CD14-positive monocyte (primary cell): Measurements from ENCODE around the gene HM13. TPM values are rescaled to one million over a fixed set of nuclear protein-coding genes. Genes with fewer than 3 reads are reported as not detected.

Experiments
- DNase-seq, 3 donors: peaks; one replicate each; pipeline ENCODE4 v3.0.0-alpha.2; 2011 to 2022
- H2AFZ ChIP-seq: 2 replicates; pipeline ENCODE4 v1.6.0; 2012; ENCODE audit warnings: mild to moderate bottlenecking, low read depth, low read length, inconsistent platforms; ENCODE audit not compliant: insufficient read depth, poor library complexity, severe bottlenecking
- H3K27ac ChIP-seq, 2 donors: 1 replicate in 1 of 2; 2 replicates in 1 of 2; pipeline ENCODE4 v1.5.1; 2012 to 2013; ENCODE audit warnings: low read length in 2 of 2, control low read depth in 1 of 2, inconsistent platforms in 1 of 2, low read depth in 1 of 2, mild to moderate bottlenecking in 1 of 2
- H3K27me3 ChIP-seq, 2 donors: one replicate each; pipeline versions ENCODE4 v1.6.0 to v1.6.1; 2011 to 2013; ENCODE audit warnings: low read length in 2 of 2; ENCODE audit not compliant: control insufficient read depth in 2 of 2, insufficient read depth in 2 of 2
- H3K36me3 ChIP-seq, 2 donors: replicated peaks in 1 of 2; 1 replicate in 1 of 2; 2 replicates in 1 of 2; pipeline versions ENCODE4 v1.5.1 to v1.6.1; 2012 to 2013; ENCODE audit warnings: low read length in 2 of 2, control low read depth in 1 of 2, inconsistent platforms in 1 of 2, mild to moderate bottlenecking in 1 of 2; ENCODE audit not compliant: insufficient read depth in 2 of 2, control insufficient read depth in 1 of 2
- H3K4me1 ChIP-seq, 2 donors: 1 replicate in 1 of 2; 2 replicates in 1 of 2; pipeline versions ENCODE4 v1.5.1 to v1.6.1; 2012 to 2013; ENCODE audit warnings: low read length in 2 of 2, control low read depth in 1 of 2, inconsistent platforms in 1 of 2, mild to moderate bottlenecking in 1 of 2, moderate library complexity in 1 of 2; ENCODE audit not compliant: insufficient read depth in 2 of 2, control insufficient read depth in 1 of 2
- H3K4me2 ChIP-seq: replicated peaks from 2 replicates; pipeline ENCODE3; 2012; ENCODE audit warnings: low read length, moderate library complexity, mild to moderate bottlenecking; ENCODE audit not compliant: poor library complexity, severe bottlenecking; ENCODE audit errors: extremely low read depth
- H3K4me3 ChIP-seq, 3 experiments: fragments of 200-600 bp in 1 of 3; sonication (generic) in 1 of 3; replicated peaks in 1 of 3; 1 replicate in 2 of 3; 2 replicates in 1 of 3; pipeline ENCODE4 v1.5.1; 2011 to 2013; ENCODE audit warnings: low read length in 3 of 3, mild to moderate bottlenecking in 3 of 3, control low read depth in 2 of 3, low read depth in 2 of 3, inconsistent platforms in 1 of 3, moderate library complexity in 1 of 3
- H3K79me2 ChIP-seq: 2 replicates; pipeline ENCODE4 v1.6.0; 2012; ENCODE audit warnings: mild to moderate bottlenecking, control low read depth, inconsistent platforms, low read length, moderate library complexity; ENCODE audit not compliant: insufficient read depth
- H3K9ac ChIP-seq: 2 replicates; pipeline ENCODE4 v1.6.0; 2017; ENCODE audit warnings: low read length, mild to moderate bottlenecking; ENCODE audit not compliant: insufficient read depth, poor library complexity, severe bottlenecking
- H3K9me3 ChIP-seq, 2 donors: replicated peaks in 1 of 2; 1 replicate in 1 of 2; 2 replicates in 1 of 2; pipeline versions ENCODE4 v1.5.1 to v1.6.1; 2012 to 2013; ENCODE audit warnings: low read length in 2 of 2, control low read depth in 1 of 2; ENCODE audit not compliant: control insufficient read depth in 1 of 2, insufficient read depth in 1 of 2
- H4K20me1 ChIP-seq: 2 replicates; pipeline ENCODE4 v1.6.0; 2012; ENCODE audit warnings: mild to moderate bottlenecking, low read length, control low read depth, moderate library complexity; ENCODE audit not compliant: insufficient read depth
- H3K27ac Mint-ChIP-seq, 7 donors: one replicate each; pipeline ENCODE4 v1.8.0; 2020; ENCODE audit warnings: mild to moderate bottlenecking in 7 of 7, mixed read lengths in 7 of 7, moderate library complexity in 6 of 7, inconsistent platforms in 2 of 7
- H3K27me3 Mint-ChIP-seq, 3 donors: one replicate each; pipeline ENCODE4 v1.8.0; 2021 to 2022; ENCODE audit warnings: low read depth in 3 of 3, mild to moderate bottlenecking in 3 of 3, mixed read lengths in 3 of 3, moderate library complexity in 3 of 3, inconsistent platforms in 1 of 3
- H3K36me3 Mint-ChIP-seq, 2 donors: one replicate each; pipeline ENCODE4 v1.8.0; 2020; ENCODE audit warnings: mixed read lengths in 2 of 2, inconsistent platforms in 1 of 2, mild to moderate bottlenecking in 1 of 2
- H3K4me1 Mint-ChIP-seq: one replicate; pipeline ENCODE4 v1.8.0; 2020; ENCODE audit warnings: mild to moderate bottlenecking, mixed read lengths
- H3K4me3 Mint-ChIP-seq, 2 donors: one replicate each; pipeline ENCODE4 v1.8.0; 2020; ENCODE audit warnings: mild to moderate bottlenecking in 2 of 2, mixed read lengths in 2 of 2, moderate library complexity in 1 of 2
- H3K9me3 Mint-ChIP-seq, 7 donors: one replicate each; pipeline ENCODE4 v1.8.0; 2020 to 2022; ENCODE audit warnings: mixed read lengths in 7 of 7, mild to moderate bottlenecking in 6 of 7, moderate library complexity in 6 of 7, inconsistent platforms in 2 of 7
- WGBS: methylation state at CpG from one replicate; pipeline ENCODE4 v1.1.5; 2013; ENCODE audit warnings: missing lambda C conversion rate; ENCODE audit not compliant: insufficient coverage; 5-methylcytosine and 5-hydroxymethylcytosine counted together
- intact Hi-C, 2 donors: fragments of 100-400 bp; cut with micrococcal nuclease; formaldehyde crosslinking; loops; one replicate each; pipeline versions ENCODE4 v1.15.0 to v1.15.1; 2023
- polyA plus RNA-seq, 3 donors: library from polyadenylated mRNA; depleted of rRNA in 1 of 3; unstranded in 2 of 3; stranded (reverse) in 1 of 3; fragments of 300-500 nt in 2 of 3; fragments of >200 nt in 1 of 3; fragmentation: Illumina TruSeq in 2 of 3; gene quantifications; 1 replicate in 2 of 3; 2 replicates in 1 of 3; pipeline ENCODE4 v1.2.3, GENCODE V29; 2012 to 2021
- TF ChIP-seq, protein P1 (sequence below): fragments of 200-600 bp; IDR thresholded peaks from one replicate; pipeline ENCODE4 v1.8.0; 2022; ENCODE audit warnings: antibody characterized with exemption, mild to moderate bottlenecking

The HM13 gene
- polyA plus RNA-seq, 3 donors = 199 to 329 (median 320) TPM

DNA sequence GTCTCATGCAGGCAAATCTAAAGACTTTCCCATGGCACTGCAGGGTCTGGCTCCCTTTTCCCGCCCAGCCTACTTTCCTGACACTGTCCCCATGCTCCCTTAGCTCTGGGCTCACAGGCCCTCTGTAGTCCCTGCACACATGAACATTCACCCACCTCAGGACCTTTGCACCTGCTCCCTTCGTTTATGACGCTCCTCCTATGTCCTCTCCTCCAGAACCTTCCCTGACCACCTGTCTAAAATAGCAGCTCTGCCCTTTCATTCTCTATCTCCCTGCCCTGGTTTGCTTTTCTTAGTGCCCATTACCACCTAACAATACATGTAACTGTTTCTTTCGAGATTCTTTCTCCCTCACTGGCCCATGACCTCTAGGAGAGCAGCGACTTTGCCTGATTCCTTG, 22.3 kb downstream of the HM13 start:
- peaks cover 86 to 100% of the 10 kb centered on the region in 2 donors for H3K36me3 Mint-ChIP-seq
- H3K27me3 Mint-ChIP-seq = no peaks in the 10 kb centered on the region

GRCh38 chr20:31537116-31537871, 23.1 kb downstream of the HM13 start:
- peaks cover 82 to 100% of the 10 kb centered on the region in 2 donors for H3K36me3 ChIP-seq
- peaks cover 91% of the 10 kb centered on the region for H3K79me2 ChIP-seq
- Mint-ChIP-seq H3K4me3 (no peak overlapping the region), H3K27me3 (no peaks in the 10 kb centered on the region), H3K9me3 (no peaks in the 10 kb centered on the region), H3K4me1 (peaks cover 31% of the 10 kb centered on the region), H3K27ac (peak overlapping the region; percentile 47 to 89 (median 85)), H3K36me3 (peaks cover 83 to 98% of the 10 kb centered on the region in 2 donors)
- no peak for DNase-seq
- no peaks in the 10 kb centered on the region for H3K9me3 ChIP-seq
- H3K9ac ChIP-seq = no peak overlapping the region
- H3K4me3 ChIP-seq = no peak overlapping the region
- H4K20me1 ChIP-seq = peaks cover 99% of the 10 kb centered on the region
- TF ChIP-seq, protein P1, sequence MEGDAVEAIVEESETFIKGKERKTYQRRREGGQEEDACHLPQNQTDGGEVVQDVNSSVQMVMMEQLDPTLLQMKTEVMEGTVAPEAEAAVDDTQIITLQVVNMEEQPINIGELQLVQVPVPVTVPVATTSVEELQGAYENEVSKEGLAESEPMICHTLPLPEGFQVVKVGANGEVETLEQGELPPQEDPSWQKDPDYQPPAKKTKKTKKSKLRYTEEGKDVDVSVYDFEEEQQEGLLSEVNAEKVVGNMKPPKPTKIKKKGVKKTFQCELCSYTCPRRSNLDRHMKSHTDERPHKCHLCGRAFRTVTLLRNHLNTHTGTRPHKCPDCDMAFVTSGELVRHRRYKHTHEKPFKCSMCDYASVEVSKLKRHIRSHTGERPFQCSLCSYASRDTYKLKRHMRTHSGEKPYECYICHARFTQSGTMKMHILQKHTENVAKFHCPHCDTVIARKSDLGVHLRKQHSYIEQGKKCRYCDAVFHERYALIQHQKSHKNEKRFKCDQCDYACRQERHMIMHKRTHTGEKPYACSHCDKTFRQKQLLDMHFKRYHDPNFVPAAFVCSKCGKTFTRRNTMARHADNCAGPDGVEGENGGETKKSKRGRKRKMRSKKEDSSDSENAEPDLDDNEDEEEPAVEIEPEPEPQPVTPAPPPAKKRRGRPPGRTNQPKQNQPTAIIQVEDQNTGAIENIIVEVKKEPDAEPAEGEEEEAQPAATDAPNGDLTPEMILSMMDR = no peak
- no peak overlapping the region for H3K4me2 ChIP-seq
- no peaks in the 10 kb centered on the region for H3K27me3 ChIP-seq
- H3K4me1 ChIP-seq = peaks cover 28 to 37% of the 10 kb centered on the region in 2 donors
- intact Hi-C loops = no loop called here
- WGBS = 67% methylated on average over 3 of the region's 8 CpGs
- H3K27ac ChIP-seq = peak overlapping the region; percentile 4 to 79
- no peak overlapping the region for H2AFZ ChIP-seq

More for the DNA sequence above, 22.3 kb downstream of the HM13 start:
- Histone ChIP-seq H2AFZ (no peak overlapping the region), H3K27ac (peak overlapping the region in 1 of 2 donors; percentile 79), H4K20me1 (peaks cover 99% of the 10 kb centered on the region), H3K4me2 (no peak overlapping the region), H3K9me3 (no peaks in the 10 kb centered on the region), H3K4me3 (no peak overlapping the region), H3K36me3 (peaks cover 89 to 100% of the 10 kb centered on the region in 2 donors), H3K4me1 (peaks cover 21 to 30% of the 10 kb centered on the region in 2 donors), H3K79me2 (peaks cover 92% of the 10 kb centered on the region), H3K27me3 (no peaks in the 10 kb centered on the region), H3K9ac (no peak overlapping the region)
- H3K4me1 Mint-ChIP-seq = peaks cover 24% of the 10 kb centered on the region
- no peak overlapping the region for H3K4me3 Mint-ChIP-seq
- TF ChIP-seq, protein P1 = no peak
- no peak for DNase-seq
- peak overlapping the region; percentile 47 to 88 (median 83) for H3K27ac Mint-ChIP-seq
- intact Hi-C loops = no loop called here
- H3K9me3 Mint-ChIP-seq = no peaks in the 10 kb centered on the region
- WGBS = 98% methylated on average over 3 of the region's 5 CpGs
